ENCODE data around the gene PTMA.
"Not testable (repeated sequence)": the region's sequence is repeated elsewhere in the genome, so short reads cannot be mapped to it uniquely, and the experiment has no call there.

The PTMA gene

DNA sequence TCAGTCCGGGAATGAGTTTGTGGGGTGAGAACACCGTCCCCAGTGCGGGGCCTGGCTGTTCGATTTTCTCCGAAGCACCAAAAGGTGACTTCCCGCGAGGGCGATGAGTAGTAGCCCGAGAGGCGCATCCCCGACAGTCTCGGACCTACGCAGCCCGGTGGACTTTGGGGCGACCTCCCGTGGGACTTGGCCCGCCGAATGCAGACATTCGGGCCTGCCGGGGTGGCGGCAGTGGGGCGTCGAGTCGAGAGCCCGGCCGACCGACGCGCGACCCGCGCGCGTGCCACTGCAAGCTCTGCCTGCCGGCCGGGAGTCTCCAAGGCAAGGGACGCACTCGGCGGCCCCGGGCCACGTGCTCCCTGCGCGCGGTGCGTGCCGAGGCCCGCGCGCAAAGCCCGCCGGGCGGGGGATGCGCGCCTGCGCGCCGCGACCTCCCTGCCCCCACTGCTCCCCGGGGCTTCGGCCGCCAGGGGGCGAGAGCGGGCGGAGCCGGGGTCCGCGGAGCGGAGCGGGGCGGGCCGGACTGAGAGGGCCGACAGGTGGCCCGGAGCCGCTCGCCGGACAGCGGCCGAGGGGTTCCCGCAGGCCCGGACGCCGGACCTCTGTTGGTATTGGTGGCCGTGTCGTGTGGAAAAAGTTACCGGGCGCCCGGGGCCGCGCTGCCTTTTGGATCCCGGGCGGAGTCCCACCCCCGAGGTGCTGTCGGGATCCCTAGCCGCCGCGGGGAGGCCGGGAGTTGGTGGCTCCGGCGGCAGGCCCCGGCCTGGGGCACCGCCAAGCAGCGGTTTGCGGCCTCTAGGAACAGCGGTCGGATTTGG lies 1.9 kb downstream of the PTMA start:
- CTCF ChIA-PET = interaction anchor here (0.6 to 1.3 kb wide), 5 partner anchors 19 to 163 kb away, joined by 3 to 7 read pairs (median 3); no protein-coding TSS in a partner anchor
- POLR2A ChIA-PET (ENCODE audit: low non-redundant PET) = interaction anchor here (0.6 to 1.0 kb wide), 2 partner anchors 33 to 245 kb away, joined by 3 read pairs; partner anchors contain the start of gene NCL
- TF ChIP-seq, protein P1, sequence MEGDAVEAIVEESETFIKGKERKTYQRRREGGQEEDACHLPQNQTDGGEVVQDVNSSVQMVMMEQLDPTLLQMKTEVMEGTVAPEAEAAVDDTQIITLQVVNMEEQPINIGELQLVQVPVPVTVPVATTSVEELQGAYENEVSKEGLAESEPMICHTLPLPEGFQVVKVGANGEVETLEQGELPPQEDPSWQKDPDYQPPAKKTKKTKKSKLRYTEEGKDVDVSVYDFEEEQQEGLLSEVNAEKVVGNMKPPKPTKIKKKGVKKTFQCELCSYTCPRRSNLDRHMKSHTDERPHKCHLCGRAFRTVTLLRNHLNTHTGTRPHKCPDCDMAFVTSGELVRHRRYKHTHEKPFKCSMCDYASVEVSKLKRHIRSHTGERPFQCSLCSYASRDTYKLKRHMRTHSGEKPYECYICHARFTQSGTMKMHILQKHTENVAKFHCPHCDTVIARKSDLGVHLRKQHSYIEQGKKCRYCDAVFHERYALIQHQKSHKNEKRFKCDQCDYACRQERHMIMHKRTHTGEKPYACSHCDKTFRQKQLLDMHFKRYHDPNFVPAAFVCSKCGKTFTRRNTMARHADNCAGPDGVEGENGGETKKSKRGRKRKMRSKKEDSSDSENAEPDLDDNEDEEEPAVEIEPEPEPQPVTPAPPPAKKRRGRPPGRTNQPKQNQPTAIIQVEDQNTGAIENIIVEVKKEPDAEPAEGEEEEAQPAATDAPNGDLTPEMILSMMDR (conservative IDR thresholded peaks at IDR 0.05; ENCODE audit: low read depth) = peak; percentile 92
- DNase-seq (ENCODE audit: low spot score) = peak; percentile 94
- peak overlapping the region; percentile 99 for H3K27ac ChIP-seq

- TF ChIP-seq, protein P1 (conservative IDR thresholded peaks at IDR 0.05; ENCODE audit: low read depth) = no peak
- DNase-seq (ENCODE audit: low spot score) = no peak
- H3K27ac ChIP-seq = peak overlapping the region; percentile 99
- ChIA-PET POLR2A (ENCODE audit: low non-redundant PET) (no interaction called here), CTCF (interaction anchor here (0.9 kb wide), 1 partner anchor 35 kb away, joined by 3 read pairs; no protein-coding TSS in a partner anchor)
Observed at GRCh38 chr2:231710799-231711676, 2.7 kb downstream of the PTMA start.

GRCh38 chr2:231711677-231712450 lies 3.5 kb downstream of the PTMA start:
- ChIA-PET POLR2A (ENCODE audit: low non-redundant PET) (no interaction called here), CTCF (interaction anchor here (0.9 to 3.2 kb wide), 2 partner anchors 35 to 99 kb away, joined by 3 to 19 read pairs; no protein-coding TSS in a partner anchor)
- TF ChIP-seq, protein P1 (conservative IDR thresholded peaks at IDR 0.05; ENCODE audit: low read depth) = no peak
- DNase-seq (ENCODE audit: low spot score) = no peak
- peak overlapping the region; percentile 99 for H3K27ac ChIP-seq

GRCh38 chr2:231712451-231713021 lies 4.2 kb downstream of the PTMA start:
- POLR2A ChIA-PET (ENCODE audit: low non-redundant PET); DNase-seq (ENCODE audit: low spot score): not testable (repeated sequence)
- CTCF ChIA-PET = interaction anchor here (0.5 to 3.2 kb wide), 2 partner anchors 64 to 100 kb away, joined by 4 to 19 read pairs; no protein-coding TSS in a partner anchor
- peak overlapping the region; percentile 99 for H3K27ac ChIP-seq

- DNase-seq (ENCODE audit: low spot score) = not testable (repeated sequence)
- POLR2A ChIA-PET (ENCODE audit: low non-redundant PET) = interaction anchor here (0.9 to 1.9 kb wide), 2 partner anchors 11 to 36 kb away, joined by 7 to 8 read pairs; no protein-coding TSS in a partner anchor
- CTCF ChIA-PET = interaction anchor here (0.6 to 3.7 kb wide), 12 partner anchors 9 to 232 kb away, joined by 3 to 111 read pairs (median 5); no protein-coding TSS in a partner anchor
- H3K27ac ChIP-seq = peak overlapping the region; percentile 87
Observed at GRCh38 chr2:231713406-231713729, 5.0 kb downstream of the PTMA start.

DNA sequence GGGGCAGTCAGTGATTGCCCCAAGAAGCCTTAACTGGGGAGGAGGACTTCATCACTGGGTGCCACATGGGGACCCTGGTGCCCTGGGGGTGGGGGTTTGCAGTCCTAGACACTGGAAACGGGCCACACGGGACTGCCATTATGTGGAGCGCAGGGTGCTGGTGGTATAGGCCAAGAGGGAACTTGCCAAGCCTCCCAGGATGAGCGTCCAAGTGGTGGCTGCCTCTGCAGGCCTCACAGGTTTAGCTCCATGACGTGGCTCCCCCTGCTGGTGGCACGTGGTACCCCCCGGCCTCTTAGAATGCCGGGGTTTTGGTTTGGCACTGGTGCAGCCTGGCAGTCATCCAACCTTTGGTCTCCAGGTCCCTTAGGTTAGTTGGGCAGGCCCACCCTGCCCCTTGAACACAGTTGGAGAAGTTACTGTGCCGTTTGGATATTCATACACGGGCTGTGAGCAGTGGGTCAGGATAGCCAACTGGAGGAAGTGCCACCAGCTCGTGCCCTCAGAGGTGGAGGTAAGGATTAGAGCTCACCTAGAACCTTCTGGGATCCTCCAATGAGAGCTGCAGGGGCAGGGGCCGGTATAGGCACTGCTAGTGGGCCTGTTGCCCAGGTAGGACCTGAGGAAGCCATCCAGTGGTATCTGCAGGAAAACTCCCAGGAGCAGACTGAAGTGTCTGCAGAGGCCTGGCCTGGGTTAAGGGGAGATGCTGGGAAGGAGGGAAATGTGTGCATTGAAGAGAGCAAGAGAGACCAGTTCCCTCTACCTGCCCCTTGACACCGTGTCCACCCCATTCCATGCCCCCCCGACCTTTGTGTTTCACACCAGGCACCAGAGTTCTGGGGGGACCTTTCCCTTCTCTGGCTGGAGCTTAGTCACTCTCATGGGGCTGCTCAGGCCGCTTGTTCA lies 5.7 kb downstream of the PTMA start:
- peak overlapping the region; percentile 87 for H3K27ac ChIP-seq
- TF ChIP-seq, protein P1 (conservative IDR thresholded peaks at IDR 0.05; ENCODE audit: low read depth) = peak; percentile 91
- peak; percentile 89 for DNase-seq (ENCODE audit: low spot score)
- ChIA-PET CTCF (interaction anchor here (0.5 to 3.7 kb wide), 22 partner anchors 8 to 232 kb away, joined by 3 to 111 read pairs (median 5); no protein-coding TSS in a partner anchor), POLR2A (ENCODE audit: low non-redundant PET) (interaction anchor here (0.8 to 1.9 kb wide), 4 partner anchors 12 to 36 kb away, joined by 3 to 9 read pairs (median 8); no protein-coding TSS in a partner anchor)

All from RWPE1 (cell line).